HepG2 (cell line): ENCODE measurements around the gene SOX12.

Experiments used
- CBX2 ChIP-seq, 2 experiments: fragments of 200-600 bp in 1 of 2; sonication (generic); formaldehyde crosslinking in 1 of 2; IDR thresholded peaks; 2 replicates each; pipeline versions ENCODE4 v1.7.0 to v1.8.1; 2018 to 2022; ENCODE audit warnings: low read depth in 2 of 2, low read length in 1 of 2, mild to moderate bottlenecking in 1 of 2, missing genetic modification reagents in 1 of 2
- CEBPB ChIP-seq: IDR thresholded peaks from 2 replicates; pipeline ENCODE4 v1.6.1; 2011; ENCODE audit warnings: low read depth, low read length, improper control_type of control experiment, borderline replicate concordance
- CTCF ChIP-seq: sonication (generic); formaldehyde crosslinking; IDR thresholded peaks from 2 replicates; pipeline ENCODE4 v1.5.0; 2020; ENCODE audit warnings: mild to moderate bottlenecking, missing genetic modification reagents, moderate library complexity
- EP300 ChIP-seq, 3 experiments: sonication (generic) in 1 of 3; formaldehyde crosslinking in 1 of 3; IDR thresholded peaks; 2 replicates each; pipeline versions ENCODE4 v1.5.1 to v1.6.1; 2011 to 2020; ENCODE audit warnings: low read depth in 2 of 3, low read length in 2 of 3, borderline replicate concordance in 1 of 3, improper control_type of control experiment in 1 of 3, mild to moderate bottlenecking in 1 of 3, missing genetic modification reagents in 1 of 3, moderate library complexity in 1 of 3
- HCFC1 ChIP-seq: fragments of 150-350 bp; IDR thresholded peaks from 2 replicates; pipeline ENCODE4 v1.6.1; 2014; ENCODE audit warnings: low read depth, low read length
- MYC ChIP-seq: sonication (generic); formaldehyde crosslinking; IDR thresholded peaks from 2 replicates; pipeline ENCODE4 v1.9.0; 2021; ENCODE audit warnings: missing genetic modification reagents, borderline replicate concordance
- PLSCR1 ChIP-seq: sonication (generic); formaldehyde crosslinking; IDR thresholded peaks from 2 replicates; pipeline ENCODE4 v1.5.0; 2020; ENCODE audit warnings: missing genetic modification reagents, mild to moderate bottlenecking, borderline replicate concordance
- POLR2A ChIP-seq, 2 experiments: IDR thresholded peaks; 2 replicates each; pipeline ENCODE4 v1.6.1; 2011; ENCODE audit warnings: low read depth in 2 of 2, low read length in 2 of 2, mild to moderate bottlenecking in 1 of 2, moderate library complexity in 1 of 2; ENCODE audit not compliant: insufficient read depth in 1 of 2
- PRDM15 ChIP-seq: sonication (generic); formaldehyde crosslinking; IDR thresholded peaks from 2 replicates; pipeline ENCODE4 v1.4.0; 2020; ENCODE audit warnings: missing genetic modification reagents
- RFX5 ChIP-seq: IDR thresholded peaks from 2 replicates; pipeline ENCODE4 v1.6.1; 2011; ENCODE audit warnings: low read depth, low read length, improper control_type of control experiment
- TAF1 ChIP-seq: sonication (generic); formaldehyde crosslinking; IDR thresholded peaks from 2 replicates; pipeline ENCODE4 v1.4.0; 2020; ENCODE audit warnings: missing genetic modification reagents
- ZBTB43 ChIP-seq: sonication (generic); formaldehyde crosslinking; conservative IDR thresholded peaks from 2 replicates; pipeline ENCODE4 v1.4.0; 2020; ENCODE audit warnings: missing genetic modification reagents
- ZNF101 ChIP-seq: sonication (generic); formaldehyde crosslinking; IDR thresholded peaks from 2 replicates; pipeline ENCODE4 v1.4.0; 2020; ENCODE audit warnings: mild to moderate bottlenecking, low read depth, missing genetic modification reagents, borderline replicate concordance
- ZNF709 ChIP-seq: sonication (generic); formaldehyde crosslinking; IDR thresholded peaks from 2 replicates; pipeline ENCODE4 v1.5.0; 2020; ENCODE audit warnings: mild to moderate bottlenecking, missing genetic modification reagents

GRCh38 chr20:286508-286907 is 38.8 kb upstream of the SOX12 start:
- TF ChIP-seq PRDM15 (CRISPR knock-in tag), result no peak
- TF ChIP-seq CEBPB, result no peak
- TF ChIP-seq POLR2A (IDR thresholded peaks at IDR 0.05; ENCODE audit: insufficient read depth in 1 of 2, low read depth in 2 of 2, low read length in 2 of 2), result no peak
- TF ChIP-seq CTCF, result no peak
- TF ChIP-seq ZBTB43, result no peak
- TF ChIP-seq TAF1 (CRISPR knock-in tag), result no peak
- no peak for TF ChIP-seq RFX5
- no peak for TF ChIP-seq PLSCR1 (CRISPR knock-in tag)
- no peak for TF ChIP-seq ZNF709
- TF ChIP-seq CBX2 (IDR thresholded peaks at IDR 0.05; ENCODE audit: low read depth, low read length), result no peak
- no peak for TF ChIP-seq CBX2 (CRISPR knock-in tag; IDR thresholded peaks at IDR 0.05; ENCODE audit: low read depth)
- TF ChIP-seq HCFC1, result no peak
- no peak for TF ChIP-seq ZNF101 (CRISPR knock-in tag)
- no peak for TF ChIP-seq EP300 (IDR thresholded peaks at IDR 0.05; ENCODE audit: low read depth in 2 of 2, low read length in 2 of 2)
- TF ChIP-seq EP300 (CRISPR knock-in tag; IDR thresholded peaks at IDR 0.05; ENCODE audit: borderline replicate concordance), result no peak
- no peak for TF ChIP-seq MYC (CRISPR knock-in tag)
